ENCODE measurements around the gene SERPINA9. TPM values are rescaled to one million over a fixed set of nuclear protein-coding genes. Genes with fewer than 3 reads are reported as not detected.

Gene SERPINA9
- total RNA-seq, 1 donor from 2014 or later, result not detected

DNA sequence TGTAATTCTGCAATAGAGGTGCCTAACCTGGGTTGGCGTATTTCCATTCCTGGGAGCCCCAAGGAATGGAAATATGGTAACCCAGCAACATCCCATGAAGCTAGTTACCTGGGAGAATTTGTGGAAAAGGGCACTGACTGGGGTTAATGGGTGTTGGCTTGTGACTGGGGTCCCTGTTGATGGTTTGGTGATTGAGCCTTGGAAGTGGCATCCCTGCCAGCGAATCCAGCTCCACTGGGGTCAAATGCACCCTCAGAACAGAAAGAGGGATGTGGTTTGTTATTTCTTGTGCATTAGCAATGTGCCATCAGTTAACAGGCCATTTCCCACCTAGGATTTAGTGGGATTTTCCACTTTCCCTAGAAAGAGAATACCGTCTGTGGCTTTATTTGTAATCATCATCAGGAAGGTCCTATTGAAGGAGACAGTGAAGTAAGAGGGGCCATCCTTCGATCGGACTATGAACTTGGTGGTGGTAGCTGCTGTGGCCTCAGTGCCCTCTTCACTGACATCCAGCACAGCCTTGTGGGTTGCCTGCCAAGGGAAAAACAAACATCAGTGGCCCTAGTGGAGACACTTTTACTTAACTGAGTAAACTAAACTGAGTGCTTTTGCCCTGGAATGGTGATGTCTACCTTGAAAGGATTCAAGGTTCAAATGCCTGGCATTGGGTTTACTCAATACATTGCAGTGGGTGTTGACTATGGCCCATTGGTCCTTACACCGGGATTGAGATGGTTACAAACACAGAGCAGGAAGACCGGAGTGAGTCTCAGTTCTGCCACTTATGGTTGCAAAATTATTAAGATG, 13.0 kb downstream of the SERPINA9 start:
- no peak for DNase-seq (ENCODE audit: low read depth, low spot score)

DNA sequence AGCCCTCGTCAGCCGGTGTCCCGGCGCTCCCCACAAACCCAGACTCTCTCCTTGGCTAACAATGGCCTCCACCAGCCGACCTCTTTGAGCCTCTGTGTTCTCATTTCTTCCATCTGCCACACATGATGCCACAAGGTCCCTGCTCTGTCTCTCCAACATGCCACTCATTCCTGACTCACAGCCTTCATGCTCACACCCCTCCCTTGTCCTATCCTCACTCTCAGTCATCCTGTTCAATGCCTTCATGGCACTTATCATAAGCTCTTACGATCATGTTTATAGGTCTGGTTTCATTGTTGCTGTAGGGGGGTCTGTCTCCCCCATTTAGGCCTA, 13.8 kb downstream of the SERPINA9 start:
- no peak for DNase-seq (ENCODE audit: low read depth, low spot score)

DNA sequence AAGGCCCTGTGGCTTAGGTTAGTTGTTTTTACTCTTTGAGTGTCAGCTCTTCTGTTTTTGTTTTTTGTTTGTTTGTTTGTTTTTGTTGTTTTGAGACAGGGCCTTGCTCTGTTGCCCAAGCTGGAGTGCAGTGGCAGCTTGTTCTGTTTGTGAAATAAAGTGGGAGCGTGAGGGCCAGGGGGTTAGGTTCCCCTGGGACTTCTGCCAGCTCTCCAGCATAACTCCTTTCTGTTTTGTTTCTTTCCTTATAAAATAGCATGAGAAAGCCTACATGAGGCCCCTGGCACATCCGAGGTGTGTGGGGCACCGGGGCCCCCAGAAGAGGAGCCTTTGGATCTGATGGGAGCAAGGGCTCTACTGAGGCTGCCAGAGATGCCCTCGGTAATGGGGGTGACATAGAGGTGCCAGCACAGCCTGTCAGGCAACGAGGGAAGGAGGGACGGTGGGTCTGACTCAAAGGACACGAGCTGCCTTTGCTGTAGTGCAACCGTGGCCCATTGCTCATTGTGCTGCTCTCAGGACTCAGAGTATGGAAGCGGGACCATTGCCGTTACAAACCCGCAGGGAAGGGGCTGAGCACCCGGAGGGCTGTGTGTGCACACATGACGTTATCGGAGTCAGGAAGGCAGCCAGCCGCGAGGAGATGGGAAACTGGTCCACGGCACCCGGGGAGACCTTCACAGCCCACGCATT, 14.3 kb downstream of the SERPINA9 start:
- DNase-seq (ENCODE audit: low read depth, low spot score), result no peak

DNA sequence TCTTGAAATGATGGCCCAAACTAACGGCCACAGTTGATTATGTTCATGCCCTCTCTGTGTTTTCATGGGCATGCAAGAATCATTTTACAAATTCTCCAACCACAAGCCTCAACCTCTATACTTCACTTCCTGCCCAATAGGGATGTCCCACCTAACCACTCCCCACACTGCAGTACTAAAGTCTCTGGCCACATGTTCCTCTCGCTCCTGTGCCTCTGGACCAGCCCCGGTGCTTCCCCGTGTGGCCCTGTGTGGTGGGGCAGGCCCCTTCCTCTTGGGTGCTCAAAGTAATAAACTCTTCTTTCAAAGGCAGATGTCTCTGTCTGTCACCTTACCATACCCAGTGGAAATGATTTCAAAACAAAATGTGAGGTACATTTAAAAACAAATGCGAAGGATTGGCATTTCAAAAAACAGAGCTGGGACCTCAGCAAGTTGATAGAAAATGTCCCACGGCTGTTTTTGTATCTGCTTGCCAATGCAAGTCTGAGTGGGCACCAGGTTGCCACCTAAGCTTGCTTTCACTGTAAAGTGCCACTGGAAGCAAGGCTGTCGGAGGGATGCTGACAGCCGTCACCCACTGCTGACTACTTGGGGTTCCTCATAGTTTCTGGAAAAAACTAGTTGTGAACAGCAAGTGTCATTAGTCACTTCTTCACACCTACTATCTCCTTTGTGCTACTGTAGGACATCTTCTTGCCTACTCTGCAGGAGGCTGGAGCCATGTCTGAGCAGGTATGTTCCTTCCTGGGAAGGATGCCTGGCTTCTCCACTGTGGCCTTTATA, 15.2 kb downstream of the SERPINA9 start:
- no peak for DNase-seq (ENCODE audit: low read depth, low spot score)

DNA sequence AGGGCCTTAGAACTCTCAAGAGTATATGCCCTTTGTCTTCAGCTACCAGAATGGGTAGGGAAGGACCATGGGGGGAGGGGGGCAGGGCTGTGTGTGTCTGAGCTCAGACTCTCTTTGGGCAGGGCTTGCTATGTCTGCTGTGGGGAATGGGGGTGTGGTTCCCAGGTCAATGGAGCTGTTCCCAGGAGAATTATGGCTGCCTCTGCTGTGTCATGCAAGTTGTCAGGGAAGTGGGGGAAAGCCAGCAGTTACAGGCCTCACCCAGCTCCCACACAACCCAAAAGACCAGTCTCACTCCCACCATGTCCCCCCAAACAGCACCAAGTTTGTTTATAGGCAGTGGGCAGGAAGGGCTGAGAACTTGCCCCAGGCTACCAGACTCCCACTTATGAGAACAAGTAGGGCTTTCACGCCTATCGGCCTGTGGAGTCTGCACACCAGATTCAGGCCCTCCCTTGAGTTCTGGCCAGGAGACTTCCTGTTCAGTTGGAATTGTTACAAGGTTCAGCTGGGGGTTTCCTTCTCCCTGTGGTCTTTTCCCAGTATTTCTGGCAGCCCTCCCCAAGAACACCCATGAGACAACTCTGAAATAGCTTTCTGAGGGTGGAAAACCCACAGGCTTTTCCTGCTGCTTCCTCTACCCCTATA, 17.3 kb downstream of the SERPINA9 start:
- DNase-seq (ENCODE audit: low read depth, low spot score), result no peak

DNA sequence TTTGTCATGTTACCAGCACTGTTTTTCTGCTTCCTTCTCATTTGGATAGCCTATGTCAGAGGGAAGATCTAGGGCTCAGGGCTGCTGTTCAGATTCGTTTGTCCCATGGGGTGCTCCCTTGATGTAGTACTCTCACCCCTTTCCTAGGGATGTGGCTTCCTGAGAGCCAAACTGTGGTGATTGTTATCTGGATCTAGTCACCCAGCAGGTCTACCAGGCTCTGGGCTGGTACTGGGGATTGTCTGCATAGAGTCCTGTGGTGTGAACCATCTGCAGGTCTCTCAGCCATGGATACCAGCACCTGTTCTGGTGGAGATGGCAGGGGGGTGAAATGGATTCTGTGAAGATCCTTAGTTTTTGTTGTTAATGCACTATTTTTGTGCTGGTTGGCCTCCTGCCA, 17.9 kb downstream of the SERPINA9 start:
- DNase-seq (ENCODE audit: low read depth, low spot score), result no peak

DNA sequence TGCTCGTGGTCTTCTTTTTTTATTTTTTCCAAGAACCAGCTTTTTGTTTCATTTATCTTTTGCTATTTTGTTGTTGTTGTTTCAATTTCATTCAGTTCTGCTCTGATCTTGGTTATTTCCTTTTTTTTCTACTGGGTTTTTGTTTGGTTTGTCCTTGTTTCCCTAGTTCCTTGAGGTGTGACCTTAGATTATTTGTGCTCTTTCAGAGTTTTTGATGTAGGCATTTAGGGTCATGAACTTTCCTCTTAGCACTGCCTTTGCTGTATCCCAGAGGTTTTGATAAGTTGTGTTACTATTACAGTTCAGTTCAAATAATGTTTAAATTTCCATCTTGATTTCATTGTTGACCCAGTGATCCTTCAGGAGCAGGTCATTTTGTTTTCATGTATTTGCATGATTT, 20.1 kb downstream of the SERPINA9 start:
- DNase-seq (ENCODE audit: low read depth, low spot score), result no peak

DNA sequence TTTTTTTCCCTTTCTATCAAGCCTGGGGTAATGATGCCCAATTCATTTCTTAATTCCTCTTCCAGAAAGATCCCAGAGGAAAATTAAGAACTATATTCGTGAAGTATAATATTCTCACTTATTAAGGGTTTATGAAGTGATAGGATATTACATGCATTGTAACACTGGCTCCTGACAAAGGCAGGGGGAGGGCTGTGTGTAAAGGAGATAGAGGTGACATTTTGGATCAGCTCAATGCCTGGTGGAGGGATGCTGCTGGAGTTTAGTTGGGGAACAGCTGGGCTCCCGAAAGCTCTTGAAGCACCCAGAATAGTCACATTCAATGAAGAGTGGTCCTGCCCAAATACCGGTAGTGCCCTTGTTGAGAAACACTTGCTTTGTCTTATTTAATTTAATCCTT, 24.2 kb downstream of the SERPINA9 start:
- DNase-seq (ENCODE audit: low read depth, low spot score), result no peak

DNA sequence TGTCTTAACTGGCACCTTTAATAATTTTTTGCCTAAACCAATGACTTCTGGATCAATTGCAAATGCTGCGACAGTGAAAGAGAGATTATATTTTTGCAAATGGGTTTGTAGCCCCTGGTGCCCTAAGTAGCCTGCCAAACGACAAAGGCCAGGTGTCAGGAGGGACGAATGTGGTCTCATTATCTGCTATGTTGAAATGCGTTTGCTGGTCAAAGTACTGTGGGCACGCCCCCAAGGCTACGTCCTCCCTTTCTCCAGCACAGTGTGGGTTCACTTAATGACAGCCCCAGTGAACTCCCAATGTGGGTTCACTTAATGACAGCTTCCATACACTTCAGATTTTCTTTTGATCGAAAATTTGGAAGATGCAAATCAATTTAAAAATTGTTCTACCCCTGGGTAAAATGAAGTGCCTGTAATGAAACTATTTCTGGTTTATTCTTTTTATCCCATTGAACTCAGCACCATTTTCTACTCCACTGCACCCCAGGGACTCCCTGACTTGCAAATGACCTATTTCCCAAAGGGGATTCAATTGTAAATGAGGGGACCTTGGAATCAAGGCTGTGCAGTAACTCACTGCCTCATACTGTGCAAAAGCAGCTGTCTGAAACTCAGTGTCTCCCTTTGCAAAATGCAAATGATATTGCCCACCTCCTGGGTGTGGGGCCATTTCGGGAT, 24.8 kb downstream of the SERPINA9 start:
- DNase-seq (ENCODE audit: low read depth, low spot score), result no peak

DNA sequence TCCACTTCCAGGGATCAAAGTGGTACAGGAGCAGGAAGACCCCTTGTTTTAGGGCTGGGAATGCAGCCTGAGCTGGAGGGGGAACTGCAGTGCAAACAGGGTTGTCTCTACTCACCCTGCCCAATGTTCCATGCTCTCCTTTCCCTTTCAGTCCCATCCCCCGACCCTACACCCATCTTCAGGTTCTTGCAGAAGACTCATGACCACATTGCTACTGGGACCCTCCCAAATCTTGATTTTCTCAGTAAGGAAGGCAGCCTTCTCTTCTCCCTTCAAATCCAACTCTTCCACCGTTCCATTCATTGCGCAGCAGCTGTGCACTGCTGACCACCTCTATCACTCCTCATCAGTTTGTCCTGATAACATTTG, 25.3 kb downstream of the SERPINA9 start:
- DNase-seq (ENCODE audit: low read depth, low spot score), result no peak

DNA sequence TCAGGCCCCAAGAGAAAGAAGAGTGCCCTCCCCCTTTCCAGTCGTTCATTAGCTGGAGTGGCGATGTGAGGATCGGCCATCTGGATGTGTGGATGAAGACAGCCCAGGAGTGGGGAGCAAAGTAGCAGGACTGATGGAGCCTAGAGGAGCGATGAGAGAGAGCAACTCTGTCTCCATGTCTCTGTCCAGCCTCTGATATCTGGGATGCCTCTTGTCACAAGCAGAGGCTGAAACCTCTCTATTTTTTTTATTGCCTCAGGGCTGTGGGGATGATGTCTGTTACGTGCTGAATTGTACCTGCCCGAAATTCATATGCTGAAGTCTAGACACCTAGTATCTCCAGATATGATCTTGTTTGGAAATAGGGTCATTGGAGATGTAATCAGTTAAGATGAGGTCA, 26.1 kb downstream of the SERPINA9 start:
- DNase-seq (ENCODE audit: low read depth, low spot score), result no peak

DNA sequence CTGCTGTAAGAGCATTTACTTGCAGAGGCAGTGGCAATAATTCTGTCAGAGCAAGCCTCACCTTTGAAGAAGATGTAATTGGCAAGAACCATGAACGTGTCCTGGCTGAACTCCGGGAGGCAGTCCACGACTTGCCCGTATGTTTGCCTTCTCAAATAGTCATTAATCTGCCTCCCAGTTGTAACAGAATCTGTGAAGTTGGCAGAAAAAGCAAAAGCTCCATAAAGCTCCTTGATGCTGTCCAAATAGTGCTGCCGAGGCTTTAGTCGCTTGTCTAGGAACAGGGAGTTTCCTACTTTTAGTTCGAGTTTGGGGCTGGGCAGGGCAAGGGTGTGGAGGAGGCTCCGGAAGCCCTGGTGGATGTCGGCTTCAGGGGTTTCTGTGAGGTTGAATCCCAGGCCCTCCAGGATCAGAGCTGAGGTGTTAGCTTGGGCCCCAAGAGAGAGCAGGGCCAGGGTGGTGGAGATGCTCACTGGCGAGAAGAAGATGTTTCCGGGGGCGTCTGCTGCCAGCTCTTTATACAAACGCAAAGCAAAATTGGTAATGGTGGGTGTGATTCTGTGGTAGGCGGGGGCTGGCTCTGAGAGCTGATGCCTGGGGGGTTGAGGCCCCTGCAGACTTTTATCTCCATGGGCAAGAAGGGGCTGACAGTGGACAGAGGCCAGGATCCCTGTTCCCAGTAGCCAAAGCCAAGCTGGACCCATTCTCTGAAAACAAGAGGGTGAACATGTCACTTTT, 27.8 kb downstream of the SERPINA9 start:
- no peak for DNase-seq (ENCODE audit: low read depth, low spot score)

DNA sequence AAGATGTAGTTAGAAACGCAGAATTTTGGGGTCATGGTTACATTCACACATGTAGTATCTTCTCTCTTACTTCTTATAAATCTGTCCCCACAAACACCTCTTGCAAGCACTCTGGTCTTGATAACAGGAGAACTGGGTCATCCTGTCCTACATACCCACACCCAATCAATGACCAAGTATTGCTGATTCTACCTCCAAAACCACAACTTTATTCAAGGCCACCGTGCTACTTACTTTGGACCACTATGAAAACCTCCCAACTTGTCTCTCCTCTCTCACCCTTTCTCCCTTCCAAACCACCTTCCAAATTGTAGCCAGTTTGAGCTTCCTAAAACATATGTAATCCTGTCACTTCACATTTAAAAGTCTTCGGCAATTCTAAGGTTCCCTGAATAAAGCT, 28.8 kb downstream of the SERPINA9 start:
- DNase-seq (ENCODE audit: low read depth, low spot score), result no peak

DNA sequence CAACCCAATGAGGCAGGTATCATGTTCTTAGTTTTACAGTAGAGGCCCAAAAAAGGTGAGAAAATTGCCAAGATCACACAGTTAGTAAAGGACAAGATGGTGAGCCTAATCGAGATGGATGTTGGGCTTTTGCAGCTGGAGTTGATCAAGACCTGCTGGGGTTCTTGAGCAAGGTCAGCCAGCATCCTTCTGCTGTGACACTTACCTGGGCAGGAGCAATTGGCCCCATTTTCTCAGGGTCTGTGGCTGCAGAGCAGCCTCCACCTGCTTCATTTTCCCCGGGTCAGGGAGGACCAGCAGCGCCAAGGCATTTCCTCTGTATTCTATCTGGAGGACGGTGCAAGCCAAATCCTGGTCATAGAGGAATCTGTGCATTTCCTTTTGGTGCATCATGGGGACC, 29.9 kb downstream of the SERPINA9 start:
- DNase-seq (ENCODE audit: low read depth, low spot score), result no peak

DNA sequence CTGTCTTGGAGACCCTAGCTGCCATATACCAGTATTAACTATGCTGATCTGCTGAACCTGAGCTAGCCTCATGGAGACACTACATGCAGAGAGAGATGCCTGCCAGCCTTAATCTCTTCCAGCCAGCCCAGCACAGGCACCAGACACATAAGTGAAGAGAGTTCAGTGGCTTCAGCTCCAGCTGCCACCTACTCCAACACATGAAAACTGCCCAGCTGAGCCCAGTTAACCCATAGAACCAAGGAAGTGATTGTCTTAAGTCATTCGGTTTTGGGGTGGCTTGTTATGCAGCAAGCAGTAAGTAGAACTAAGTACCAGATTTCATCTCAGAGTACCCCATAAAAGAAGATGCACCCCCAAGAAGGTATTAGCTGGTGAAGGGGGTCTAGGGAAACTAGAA, 31.0 kb downstream of the SERPINA9 start:
- DNase-seq (ENCODE audit: low read depth, low spot score), result no peak

DNA sequence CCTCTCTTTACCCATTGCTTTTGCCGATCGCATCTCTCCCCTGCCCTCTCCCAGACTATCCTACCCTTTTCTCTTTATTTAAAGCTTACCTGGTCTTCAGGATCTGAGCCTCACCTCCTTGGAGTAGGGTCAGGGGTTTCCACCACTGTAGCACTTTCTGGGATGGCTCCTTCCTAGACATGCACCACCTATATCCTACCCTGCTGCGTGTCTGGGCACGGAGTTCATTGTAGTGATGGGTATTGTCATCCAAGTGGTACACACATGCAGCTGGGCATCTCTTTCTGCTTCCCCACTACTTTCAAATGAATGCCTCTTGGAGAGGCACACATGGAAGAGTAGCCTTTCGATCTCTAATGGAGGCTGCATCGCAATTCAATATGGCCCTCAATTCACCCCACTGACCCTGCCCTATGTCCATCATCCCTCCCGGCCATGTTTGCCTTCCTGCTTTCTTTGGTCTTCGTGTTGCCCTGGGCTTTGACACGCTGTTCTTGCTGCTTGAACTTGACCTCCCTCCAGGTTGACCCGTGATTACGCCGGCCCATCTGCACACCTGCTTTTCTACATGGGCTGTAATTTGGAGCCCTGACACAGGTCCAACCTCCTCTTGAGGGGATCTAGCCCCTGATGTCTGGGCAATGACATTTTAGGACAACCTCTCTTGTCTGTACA, 34.3 kb downstream of the SERPINA9 start:
- DNase-seq (ENCODE audit: low read depth, low spot score), result no peak

DNA sequence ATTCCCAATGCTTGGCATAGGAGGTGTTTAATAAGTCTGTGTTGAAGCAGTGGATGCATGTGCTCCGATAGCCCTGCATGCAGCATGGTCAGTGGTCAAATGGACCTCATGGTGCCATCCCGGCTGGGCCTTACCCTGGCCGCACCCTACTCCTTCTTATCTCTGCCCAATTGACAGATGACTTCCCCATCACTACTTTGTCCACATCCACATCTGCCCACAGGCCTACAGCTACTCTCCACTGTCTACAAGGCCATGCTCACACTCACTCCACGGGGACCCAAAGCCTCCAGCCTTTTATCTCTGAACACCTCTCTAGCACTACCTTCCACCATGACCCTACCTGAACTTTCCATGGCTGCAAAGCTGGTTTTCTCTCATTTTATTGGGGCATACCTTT, 34.9 kb downstream of the SERPINA9 start:
- DNase-seq (ENCODE audit: low read depth, low spot score), result no peak

DNA sequence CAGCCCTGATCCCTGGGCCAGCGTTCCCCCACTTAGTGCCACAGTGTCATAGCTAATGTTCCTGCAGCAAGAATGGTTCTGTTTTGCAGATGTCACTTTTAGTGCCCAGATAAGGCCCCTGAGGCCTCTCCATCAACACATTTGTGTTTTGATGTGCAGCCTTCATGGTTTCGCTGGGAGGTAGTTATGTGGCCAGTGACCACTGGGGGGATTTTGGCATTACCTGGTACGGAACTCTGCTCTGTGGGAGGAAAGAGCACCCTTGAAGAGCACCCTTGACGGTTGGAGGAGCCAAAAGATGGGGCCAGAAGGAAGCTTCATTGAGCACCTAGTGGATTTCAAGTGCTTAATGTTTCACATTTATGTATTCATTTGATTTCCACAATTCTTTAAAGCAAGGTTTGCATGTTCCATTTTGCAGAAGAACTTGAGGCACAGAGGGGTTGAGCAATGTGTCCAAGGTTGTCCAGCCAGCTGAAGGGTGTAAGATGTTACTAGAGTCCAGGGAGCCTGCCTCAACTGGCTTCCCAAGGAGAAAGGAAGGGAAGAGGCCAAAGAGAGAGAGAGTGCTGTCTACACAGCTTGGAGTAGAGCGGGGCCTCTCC, 36.4 kb downstream of the SERPINA9 start:
- no peak for DNase-seq (ENCODE audit: low read depth, low spot score)

DNA sequence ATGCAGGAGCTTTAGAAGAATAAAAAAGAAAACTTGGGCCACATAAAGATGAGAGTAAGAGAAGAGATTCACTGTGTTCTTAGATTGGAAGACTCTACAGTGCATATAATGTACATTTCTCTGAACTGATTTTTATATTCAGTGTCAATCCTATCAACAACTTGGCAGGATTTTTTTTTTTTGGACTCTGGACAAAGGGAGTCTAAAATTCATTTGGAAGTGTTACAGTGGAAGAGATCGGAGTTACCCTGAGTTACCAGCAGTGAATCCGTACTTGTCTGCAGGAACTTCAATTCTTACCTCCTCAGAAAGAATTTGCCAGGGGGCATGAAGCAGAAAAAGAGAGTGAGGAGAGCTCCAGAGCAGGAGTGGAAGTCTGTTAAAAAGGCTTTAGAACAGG, 47.4 kb downstream of the SERPINA9 start:
- DNase-seq (ENCODE audit: low read depth, low spot score), result no peak
